GM12878 (cell line): ENCODE data around the gene CCDC9. TPM values are rescaled to one million over a fixed set of nuclear protein-coding genes. Genes with fewer than 3 reads are reported as not detected.

Source experiments
- BACH1 ChIP-seq: fragments of 450-650 bp; IDR thresholded peaks from 2 replicates; pipeline ENCODE4 v1.6.1; 2017; ENCODE audit warnings: mild to moderate bottlenecking, borderline replicate concordance
- CREM ChIP-seq: IDR thresholded peaks from 2 replicates; pipeline ENCODE4 v1.6.1; 2014; ENCODE audit warnings: antibody characterized with exemption, low read depth
- DPF2 ChIP-seq: fragments of 450-650 bp; IDR thresholded peaks from 2 replicates; pipeline ENCODE4 v1.6.1; 2017; ENCODE audit warnings: mild to moderate bottlenecking
- EGR1 ChIP-seq, 2 experiments: IDR thresholded peaks; 1 replicate in 1 of 2; 2 replicates in 1 of 2; pipeline ENCODE4 v1.6.1; 2011 to 2012; ENCODE audit warnings: low read depth in 2 of 2, low read length in 2 of 2, borderline replicate concordance in 1 of 2, mild to moderate bottlenecking in 1 of 2, moderate library complexity in 1 of 2
- GATAD2B ChIP-seq: fragments of 450-650 bp; conservative IDR thresholded peaks from 2 replicates; pipeline ENCODE4 v1.6.1; 2017; ENCODE audit warnings: low read depth, mild to moderate bottlenecking, moderate library complexity
- IKZF1 ChIP-seq: fragments of 450-650 bp; conservative IDR thresholded peaks from 2 replicates; pipeline ENCODE4 v1.6.1; 2017; ENCODE audit warnings: antibody characterized with exemption, mild to moderate bottlenecking
- MXI1 ChIP-seq: fragments of 150-350 bp; IDR thresholded peaks from 2 replicates; pipeline ENCODE4 v1.6.1; 2011; ENCODE audit warnings: low read depth, mild to moderate bottlenecking, inconsistent platforms, low read length, improper control_type of control experiment
- NR2C2 ChIP-seq: IDR thresholded peaks from 2 replicates; pipeline ENCODE4 v1.6.1; 2011; ENCODE audit warnings: borderline replicate concordance, low read depth; ENCODE audit not compliant: control insufficient read depth, insufficient read length
- PAX5 ChIP-seq: IDR thresholded peaks from 2 replicates; pipeline ENCODE4 v1.6.1; 2011; ENCODE audit warnings: low read depth, low read length, borderline replicate concordance
- SMARCA5 ChIP-seq: fragments of 450-650 bp; IDR thresholded peaks from 2 replicates; pipeline ENCODE4 v1.6.1; 2017; ENCODE audit warnings: mild to moderate bottlenecking
- SP1 ChIP-seq: IDR thresholded peaks from one replicate; pipeline ENCODE4 v1.6.1; 2011; ENCODE audit warnings: low read depth, low read length
- SREBF1 ChIP-seq: IDR thresholded peaks from 2 replicates; pipeline ENCODE4 v1.6.1; 2012; ENCODE audit warnings: mild to moderate bottlenecking, low read length
- TARDBP ChIP-seq: IDR thresholded peaks from 2 replicates; pipeline ENCODE4 v1.6.1; 2016; ENCODE audit warnings: borderline replicate concordance
- polyA plus RNA-seq, 11 experiments: library from polyadenylated mRNA; depleted of rRNA in 4 of 11; unstranded in 6 of 11; stranded (reverse) in 5 of 11; fragments of >200 nt; fragmentation: Nextera tagmentation in 4 of 11; fragmentation: Illumina TruSeq in 1 of 11; extraction: Ambion mirVana in 4 of 11; extraction: Trizol in 1 of 11; gene quantifications; 1 replicate in 1 of 11; 2 replicates in 10 of 11; pipeline versions ENCODE4 v1.2.1 to v1.2.3, GENCODE V29; 2011 to 2016; ENCODE audit warnings: inconsistent platforms in 2 of 11, missing spikeins in 2 of 11, low read depth in 1 of 11
- total RNA-seq, 4 experiments: library from RNA; depleted of rRNA in 3 of 4; stranded (reverse); fragments of >200 nt in 3 of 4; fragmentation: Illumina TruSeq in 1 of 4; extraction: Trizol in 1 of 4; gene quantifications; 2 replicates each; pipeline versions ENCODE4 v1.2.1 to v1.2.3, GENCODE V29; 2013 to 2021
- TF ChIP-seq, protein P1 (sequence below): fragments of 450-650 bp; formaldehyde crosslinking; IDR thresholded peaks from 2 replicates; pipeline ENCODE4 v1.4.0; 2020; ENCODE audit warnings: mild to moderate bottlenecking, moderate library complexity
- TF ChIP-seq, protein P2 (sequence below): fragments of 450-650 bp; IDR thresholded peaks from 2 replicates; pipeline ENCODE4 v1.6.1; 2017; ENCODE audit warnings: mild to moderate bottlenecking, moderate library complexity
- TF ChIP-seq, protein P3 (sequence below): IDR thresholded peaks from 2 replicates; pipeline ENCODE4 v1.6.1; 2012; ENCODE audit warnings: low read depth, low read length, improper control_type of control experiment

Gene CCDC9
- total and polyA plus RNA-seq, 10 of the 15 experiments (the other 5 are each of a cell fraction or from before 2014, with no cell fraction given), result 0.18 to 17.5 (median 7.1) TPM; not detected in 1

DNA sequence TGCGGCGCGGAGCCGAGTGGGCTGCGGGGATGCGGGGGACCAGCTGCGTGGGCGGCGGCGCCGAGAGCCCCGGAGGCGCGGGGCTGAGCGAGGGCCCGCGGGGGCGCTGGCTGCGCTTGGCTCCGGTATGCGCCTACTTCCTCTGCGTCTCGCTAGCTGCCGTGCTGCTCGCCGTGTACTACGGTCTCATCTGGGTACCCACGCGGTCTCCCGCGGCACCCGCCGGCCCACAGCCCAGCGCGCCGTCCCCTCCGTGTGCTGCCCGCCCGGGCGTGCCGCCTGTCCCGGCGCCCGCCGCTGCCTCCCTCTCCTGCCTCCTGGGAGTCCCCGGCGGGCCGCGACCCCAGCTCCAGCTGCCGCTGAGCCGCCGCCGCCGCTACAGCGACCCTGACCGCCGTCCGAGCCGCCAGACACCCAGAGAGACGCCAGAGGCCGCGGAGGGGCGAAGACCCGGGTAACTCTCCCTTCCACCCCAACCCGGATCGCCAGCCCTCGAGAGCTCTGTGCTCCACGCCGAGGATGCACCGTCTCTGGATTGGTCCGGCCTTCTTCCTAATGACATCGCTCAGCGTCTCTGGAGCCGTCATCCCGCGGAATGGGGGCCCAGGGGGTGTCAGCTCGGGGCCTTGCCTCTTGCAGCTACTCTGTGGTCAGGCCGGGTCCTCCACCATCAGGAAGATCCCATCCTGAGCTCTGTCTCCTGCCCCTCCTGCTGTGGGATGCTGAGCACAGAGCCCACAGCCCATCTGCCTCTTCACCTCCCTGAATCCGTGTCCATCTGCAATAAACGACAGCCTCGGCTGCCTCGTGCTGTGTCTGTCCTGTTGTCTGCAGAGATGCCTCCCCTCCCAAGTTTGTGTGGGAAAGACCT, 18.8 kb downstream of the CCDC9 start (continued):
- TF ChIP-seq, protein P1, sequence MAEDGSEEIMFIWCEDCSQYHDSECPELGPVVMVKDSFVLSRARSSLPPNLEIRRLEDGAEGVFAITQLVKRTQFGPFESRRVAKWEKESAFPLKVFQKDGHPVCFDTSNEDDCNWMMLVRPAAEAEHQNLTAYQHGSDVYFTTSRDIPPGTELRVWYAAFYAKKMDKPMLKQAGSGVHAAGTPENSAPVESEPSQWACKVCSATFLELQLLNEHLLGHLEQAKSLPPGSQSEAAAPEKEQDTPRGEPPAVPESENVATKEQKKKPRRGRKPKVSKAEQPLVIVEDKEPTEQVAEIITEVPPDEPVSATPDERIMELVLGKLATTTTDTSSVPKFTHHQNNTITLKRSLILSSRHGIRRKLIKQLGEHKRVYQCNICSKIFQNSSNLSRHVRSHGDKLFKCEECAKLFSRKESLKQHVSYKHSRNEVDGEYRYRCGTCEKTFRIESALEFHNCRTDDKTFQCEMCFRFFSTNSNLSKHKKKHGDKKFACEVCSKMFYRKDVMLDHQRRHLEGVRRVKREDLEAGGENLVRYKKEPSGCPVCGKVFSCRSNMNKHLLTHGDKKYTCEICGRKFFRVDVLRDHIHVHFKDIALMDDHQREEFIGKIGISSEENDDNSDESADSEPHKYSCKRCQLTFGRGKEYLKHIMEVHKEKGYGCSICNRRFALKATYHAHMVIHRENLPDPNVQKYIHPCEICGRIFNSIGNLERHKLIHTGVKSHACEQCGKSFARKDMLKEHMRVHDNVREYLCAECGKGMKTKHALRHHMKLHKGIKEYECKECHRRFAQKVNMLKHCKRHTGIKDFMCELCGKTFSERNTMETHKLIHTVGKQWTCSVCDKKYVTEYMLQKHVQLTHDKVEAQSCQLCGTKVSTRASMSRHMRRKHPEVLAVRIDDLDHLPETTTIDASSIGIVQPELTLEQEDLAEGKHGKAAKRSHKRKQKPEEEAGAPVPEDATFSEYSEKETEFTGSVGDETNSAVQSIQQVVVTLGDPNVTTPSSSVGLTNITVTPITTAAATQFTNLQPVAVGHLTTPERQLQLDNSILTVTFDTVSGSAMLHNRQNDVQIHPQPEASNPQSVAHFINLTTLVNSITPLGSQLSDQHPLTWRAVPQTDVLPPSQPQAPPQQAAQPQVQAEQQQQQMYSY (CRISPR knock-in tag), result 0 out of 2 replicates have a peak, but pooled peaks have one; percentile 31
- TF ChIP-seq GATAD2B (peak; percentile 94), SREBF1 (no peak), PAX5 (0 out of 2 replicates have a peak, but pooled peaks have one; percentile 28), TARDBP (no peak), BACH1 (peak; percentile 94), NR2C2 (no peak), IKZF1 (peak; percentile 52), SMARCA5 (peak; percentile 76; the same call in 1 of the 2 replicates), DPF2 (peak; percentile 91), SP1 (peak; percentile 41), EGR1 (IDR thresholded peaks at IDR 0.05; ENCODE audit: borderline replicate concordance in 1 of 2, low read depth in 2 of 2, low read length in 2 of 2) (peak; percentile 41 to 97), CREM (no peak), MXI1 (peak; percentile 53; the same call in 1 of the 2 replicates)
- TF ChIP-seq, protein P2, sequence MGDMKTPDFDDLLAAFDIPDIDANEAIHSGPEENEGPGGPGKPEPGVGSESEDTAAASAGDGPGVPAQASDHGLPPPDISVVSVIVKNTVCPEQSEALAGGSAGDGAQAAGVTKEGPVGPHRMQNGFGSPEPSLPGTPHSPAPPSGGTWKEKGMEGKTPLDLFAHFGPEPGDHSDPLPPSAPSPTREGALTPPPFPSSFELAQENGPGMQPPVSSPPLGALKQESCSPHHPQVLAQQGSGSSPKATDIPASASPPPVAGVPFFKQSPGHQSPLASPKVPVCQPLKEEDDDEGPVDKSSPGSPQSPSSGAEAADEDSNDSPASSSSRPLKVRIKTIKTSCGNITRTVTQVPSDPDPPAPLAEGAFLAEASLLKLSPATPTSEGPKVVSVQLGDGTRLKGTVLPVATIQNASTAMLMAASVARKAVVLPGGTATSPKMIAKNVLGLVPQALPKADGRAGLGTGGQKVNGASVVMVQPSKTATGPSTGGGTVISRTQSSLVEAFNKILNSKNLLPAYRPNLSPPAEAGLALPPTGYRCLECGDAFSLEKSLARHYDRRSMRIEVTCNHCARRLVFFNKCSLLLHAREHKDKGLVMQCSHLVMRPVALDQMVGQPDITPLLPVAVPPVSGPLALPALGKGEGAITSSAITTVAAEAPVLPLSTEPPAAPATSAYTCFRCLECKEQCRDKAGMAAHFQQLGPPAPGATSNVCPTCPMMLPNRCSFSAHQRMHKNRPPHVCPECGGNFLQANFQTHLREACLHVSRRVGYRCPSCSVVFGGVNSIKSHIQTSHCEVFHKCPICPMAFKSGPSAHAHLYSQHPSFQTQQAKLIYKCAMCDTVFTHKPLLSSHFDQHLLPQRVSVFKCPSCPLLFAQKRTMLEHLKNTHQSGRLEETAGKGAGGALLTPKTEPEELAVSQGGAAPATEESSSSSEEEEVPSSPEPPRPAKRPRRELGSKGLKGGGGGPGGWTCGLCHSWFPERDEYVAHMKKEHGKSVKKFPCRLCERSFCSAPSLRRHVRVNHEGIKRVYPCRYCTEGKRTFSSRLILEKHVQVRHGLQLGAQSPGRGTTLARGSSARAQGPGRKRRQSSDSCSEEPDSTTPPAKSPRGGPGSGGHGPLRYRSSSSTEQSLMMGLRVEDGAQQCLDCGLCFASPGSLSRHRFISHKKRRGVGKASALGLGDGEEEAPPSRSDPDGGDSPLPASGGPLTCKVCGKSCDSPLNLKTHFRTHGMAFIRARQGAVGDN, result peak; percentile 51
- TF ChIP-seq, protein P3, sequence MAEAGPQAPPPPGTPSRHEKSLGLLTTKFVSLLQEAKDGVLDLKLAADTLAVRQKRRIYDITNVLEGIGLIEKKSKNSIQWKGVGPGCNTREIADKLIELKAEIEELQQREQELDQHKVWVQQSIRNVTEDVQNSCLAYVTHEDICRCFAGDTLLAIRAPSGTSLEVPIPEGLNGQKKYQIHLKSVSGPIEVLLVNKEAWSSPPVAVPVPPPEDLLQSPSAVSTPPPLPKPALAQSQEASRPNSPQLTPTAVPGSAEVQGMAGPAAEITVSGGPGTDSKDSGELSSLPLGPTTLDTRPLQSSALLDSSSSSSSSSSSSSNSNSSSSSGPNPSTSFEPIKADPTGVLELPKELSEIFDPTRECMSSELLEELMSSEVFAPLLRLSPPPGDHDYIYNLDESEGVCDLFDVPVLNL, result no peak
